ENCODE data around the gene SLC29A1.
A peak's percentile ranks its signal among the peaks of the same experiment; 100 is the strongest.

The SLC29A1 gene

DNA sequence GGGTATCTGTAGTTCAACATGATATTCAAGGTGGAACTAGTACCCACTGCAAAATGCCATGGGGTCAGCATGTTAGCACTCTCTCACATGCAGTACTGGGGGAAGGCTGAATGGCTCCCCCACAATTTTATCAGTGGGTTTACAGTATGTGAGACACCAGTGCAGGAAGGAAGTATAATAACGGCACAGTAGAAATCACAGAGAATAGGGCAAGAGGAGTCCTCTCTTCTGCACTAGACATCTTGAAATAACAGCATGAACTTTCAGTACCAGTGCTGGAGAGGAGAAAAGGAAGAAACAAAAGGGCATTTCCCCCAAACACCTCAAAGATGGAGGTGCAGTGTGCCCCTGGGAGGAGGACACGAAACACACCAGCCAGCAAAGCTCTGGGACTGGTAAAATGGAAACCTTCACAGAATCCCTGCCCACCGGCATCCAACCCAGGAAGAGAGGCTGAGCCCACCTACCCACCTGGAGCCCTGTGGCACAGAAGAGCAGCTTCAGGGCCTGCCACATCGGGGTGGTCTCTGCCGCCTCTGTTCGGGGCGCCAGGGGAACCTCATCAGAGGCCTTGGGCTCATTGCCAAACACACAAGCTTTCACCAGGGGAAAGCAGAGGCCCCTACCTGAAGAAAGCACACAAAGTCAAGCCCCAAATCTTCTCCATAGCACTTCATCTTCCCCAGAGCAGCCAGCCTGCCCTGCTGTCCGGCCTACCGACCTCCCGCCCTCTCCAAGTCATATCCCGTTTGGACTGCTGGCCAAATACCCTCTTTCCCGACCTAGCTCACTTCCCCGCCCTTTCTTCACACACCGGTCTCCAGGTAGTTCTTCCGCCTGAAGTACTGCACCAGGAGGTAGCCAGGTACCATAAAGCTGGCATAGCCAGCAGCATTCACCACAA lies 32.7 kb downstream of the SLC29A1 start:
- H3K27ac Mint-ChIP-seq, result peak overlapping the region; percentile 94
- no peak for DNase-seq (ENCODE audit: low spot score in 2 of 2)
- H3K36me3 Mint-ChIP-seq, result peaks cover 28% of the 10 kb centered on the region
- H3K27me3 Mint-ChIP-seq, result no peaks in the 10 kb centered on the region
- H3K4me3 Mint-ChIP-seq, result peak overlapping the region; percentile 80
- peaks cover 52% of the 10 kb centered on the region for H3K4me1 Mint-ChIP-seq
- ATAC-seq (ENCODE audit: low read depth), result no peak
- no peaks in the 10 kb centered on the region for H3K9me3 Mint-ChIP-seq

GRCh38 chr6:44256775-44257024 lies 33.3 kb downstream of the SLC29A1 start:
- DNase-seq (ENCODE audit: low spot score in 2 of 2), result no peak
- H3K36me3 Mint-ChIP-seq, result peaks cover 27% of the 10 kb centered on the region
- no peaks in the 10 kb centered on the region for H3K27me3 Mint-ChIP-seq
- ATAC-seq (ENCODE audit: low read depth), result peak; percentile 8
- no peaks in the 10 kb centered on the region for H3K9me3 Mint-ChIP-seq
- peak overlapping the region; percentile 80 for H3K4me3 Mint-ChIP-seq
- H3K27ac Mint-ChIP-seq, result peak overlapping the region; percentile 94
- peaks cover 55% of the 10 kb centered on the region for H3K4me1 Mint-ChIP-seq

- ATAC-seq (ENCODE audit: low read depth) (peak; percentile 74), DNase-seq (ENCODE audit: low spot score in 2 of 2) (peak; percentile 70 to 74)
- Mint-ChIP-seq H3K27me3 (no peaks in the 10 kb centered on the region), H3K4me1 (peaks cover 55% of the 10 kb centered on the region), H3K4me3 (peak within 1 kb of the TSS; percentile 87), H3K36me3 (peaks cover 24% of the 10 kb centered on the region), H3K27ac (peak within 1 kb of the TSS; percentile 94), H3K9me3 (no peaks in the 10 kb centered on the region)
Measured at GRCh38 chr6:44257025-44257752, 33.8 kb downstream of the SLC29A1 start, which contains the start of gene SLC35B2. SLC35B2 (minus strand) TSS chr6:44257528; CDS start chr6:44257410, 118 bp downstream.

DNA sequence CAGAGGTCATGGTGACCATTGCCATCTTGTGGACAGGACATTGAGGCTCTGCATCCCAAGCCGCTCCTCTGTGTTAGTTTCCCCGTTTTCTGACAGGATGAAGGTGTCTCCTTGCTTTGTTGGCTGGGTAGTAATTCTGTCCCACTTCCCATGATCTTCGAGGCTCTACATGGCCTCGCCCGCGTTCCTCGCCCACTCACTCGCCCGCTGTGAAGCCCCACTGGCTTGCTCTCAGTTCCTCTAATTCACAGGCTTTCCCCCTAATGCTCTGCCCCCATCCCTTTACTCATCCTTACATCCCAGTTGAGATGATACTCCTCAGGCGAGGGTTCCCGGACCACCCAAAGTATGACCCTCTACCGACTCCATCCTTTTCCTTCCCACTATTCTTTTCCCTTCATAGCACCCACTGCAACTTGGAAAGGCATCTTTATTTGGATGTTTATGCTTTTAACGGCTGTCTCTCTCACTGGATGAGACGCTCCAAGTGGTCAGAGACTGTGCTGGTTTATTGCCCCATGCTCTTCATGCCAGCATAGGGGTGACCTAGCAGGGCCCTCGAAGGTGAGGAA lies 34.4 kb downstream of the SLC29A1 start:
- no peak for DNase-seq (ENCODE audit: low spot score in 2 of 2)

DNA sequence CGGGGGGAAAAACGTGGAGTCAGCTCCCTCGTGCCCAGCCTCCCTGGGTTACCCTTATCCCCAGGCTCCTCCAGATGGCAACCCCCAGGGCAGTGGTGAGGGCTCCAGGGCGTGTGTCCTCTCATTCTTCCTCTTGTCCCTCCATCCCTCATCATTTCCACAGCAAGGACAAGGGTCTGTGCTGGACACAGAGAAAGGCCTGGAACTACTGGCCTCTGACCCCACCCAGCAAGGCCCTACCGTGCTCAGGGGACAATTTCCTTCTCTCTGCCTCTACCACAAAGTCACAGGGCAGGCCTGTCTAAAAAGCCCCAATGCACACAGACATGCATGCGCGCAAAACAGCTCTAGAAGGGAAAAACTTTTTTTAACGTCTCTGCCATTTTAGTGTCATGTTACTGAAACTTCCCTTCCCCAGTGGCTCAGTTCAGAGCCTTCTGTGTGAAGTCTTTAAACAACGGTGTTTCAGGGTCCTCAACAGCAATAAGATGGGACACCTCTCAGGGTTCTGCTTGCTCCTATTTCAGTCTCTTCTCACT lies 35.0 kb downstream of the SLC29A1 start:
- Mint-ChIP-seq H3K4me1 (peaks cover 62% of the 10 kb centered on the region), H3K36me3 (peaks cover 16% of the 10 kb centered on the region), H3K9me3 (no peaks in the 10 kb centered on the region), H3K27me3 (no peaks in the 10 kb centered on the region), H3K4me3 (peak overlapping the region; percentile 87), H3K27ac (peak overlapping the region; percentile 94)
- DNase-seq (ENCODE audit: low spot score in 2 of 2) (no peak), ATAC-seq (ENCODE audit: low read depth) (peak; percentile 8)

More for the DNA sequence above, 34.4 kb downstream of the SLC29A1 start:
- Mint-ChIP-seq H3K4me3 (peak overlapping the region; percentile 87), H3K4me1 (peaks cover 60% of the 10 kb centered on the region), H3K9me3 (no peaks in the 10 kb centered on the region), H3K27ac (peak overlapping the region; percentile 94), H3K27me3 (no peaks in the 10 kb centered on the region), H3K36me3 (peaks cover 20% of the 10 kb centered on the region)
- peak; percentile 37 for ATAC-seq (ENCODE audit: low read depth)

GRCh38 chr6:44258921-44259320 lies 35.5 kb downstream of the SLC29A1 start:
- no peak for DNase-seq (ENCODE audit: low spot score in 2 of 2)
- H3K36me3 Mint-ChIP-seq, result peaks cover 14% of the 10 kb centered on the region
- H3K4me1 Mint-ChIP-seq, result peaks cover 59% of the 10 kb centered on the region
- no peaks in the 10 kb centered on the region for H3K27me3 Mint-ChIP-seq
- ATAC-seq (ENCODE audit: low read depth), result no peak
- peak overlapping the region; percentile 87 for H3K4me3 Mint-ChIP-seq
- no peaks in the 10 kb centered on the region for H3K9me3 Mint-ChIP-seq
- peak overlapping the region; percentile 94 for H3K27ac Mint-ChIP-seq

DNA sequence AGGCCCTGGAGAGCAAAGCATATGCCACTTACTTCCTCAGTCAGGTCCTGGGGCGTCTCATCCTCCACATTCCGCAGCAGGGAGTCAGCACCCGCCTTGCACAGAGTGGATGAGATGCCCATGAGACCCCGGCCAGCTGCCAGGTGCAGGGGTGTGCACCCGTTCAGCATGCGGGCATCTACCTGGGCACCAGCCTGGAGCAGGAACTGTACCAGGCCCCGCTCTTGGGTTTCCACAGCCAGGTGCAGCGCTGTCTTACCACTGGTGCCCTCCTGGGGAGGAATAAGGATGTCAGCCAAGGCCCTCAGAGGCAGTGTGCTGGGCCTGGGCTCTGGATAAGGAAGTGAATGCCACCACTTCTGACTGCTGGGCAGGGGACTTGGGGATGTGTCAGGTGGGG lies 36.6 kb downstream of the SLC29A1 start:
- no peaks in the 10 kb centered on the region for H3K9me3 Mint-ChIP-seq
- H3K27me3 Mint-ChIP-seq, result no peaks in the 10 kb centered on the region
- peak overlapping the region; percentile 100 for H3K27ac Mint-ChIP-seq
- peaks cover 11% of the 10 kb centered on the region for H3K36me3 Mint-ChIP-seq
- ATAC-seq (ENCODE audit: low read depth) (no peak), DNase-seq (ENCODE audit: low spot score in 2 of 2) (no peak)
- peaks cover 58% of the 10 kb centered on the region for H3K4me1 Mint-ChIP-seq
- H3K4me3 Mint-ChIP-seq, result peak overlapping the region; percentile 8

GRCh38 chr6:44260451-44261297 lies 37.3 kb downstream of the SLC29A1 start:
- Mint-ChIP-seq H3K9me3 (no peaks in the 10 kb centered on the region), H3K36me3 (peaks cover 11% of the 10 kb centered on the region), H3K27ac (peak overlapping the region; percentile 100), H3K4me1 (peaks cover 52% of the 10 kb centered on the region), H3K4me3 (peak overlapping the region; percentile 54), H3K27me3 (no peaks in the 10 kb centered on the region)
- DNase-seq (ENCODE audit: low spot score in 2 of 2) (no peak), ATAC-seq (ENCODE audit: low read depth) (no peak)

DNA sequence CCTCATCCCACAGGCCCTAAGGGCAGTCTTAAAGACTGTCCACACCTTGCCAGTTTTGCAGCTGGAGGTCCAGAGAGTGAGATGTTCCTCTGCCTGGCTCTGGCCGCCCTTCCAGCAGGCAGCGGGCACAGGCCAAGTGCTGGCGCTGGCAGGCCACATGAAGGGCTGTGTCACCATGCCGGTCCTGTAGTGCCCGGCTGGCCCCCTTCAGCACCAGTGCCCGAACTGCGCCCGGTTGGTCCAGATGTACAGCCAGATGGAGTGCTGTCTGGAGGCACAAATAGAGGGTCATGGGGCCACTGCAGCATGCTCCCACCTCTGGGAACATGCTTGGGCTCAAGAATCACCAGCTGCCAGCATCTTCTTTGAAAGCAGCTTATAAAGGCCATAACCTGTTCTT lies 38.2 kb downstream of the SLC29A1 start:
- Mint-ChIP-seq H3K4me1 (peaks cover 51% of the 10 kb centered on the region), H3K36me3 (peaks cover 11% of the 10 kb centered on the region), H3K27me3 (no peaks in the 10 kb centered on the region), H3K4me3 (no peak overlapping the region), H3K27ac (peak overlapping the region; percentile 100), H3K9me3 (no peaks in the 10 kb centered on the region)
- no peak for DNase-seq (ENCODE audit: low spot score in 2 of 2)
- ATAC-seq (ENCODE audit: low read depth), result no peak

GRCh38 chr6:44262467-44263353 lies 39.3 kb downstream of the SLC29A1 start:
- ATAC-seq (ENCODE audit: low read depth) (no peak), DNase-seq (ENCODE audit: low spot score in 2 of 2) (no peak)
- Mint-ChIP-seq H3K9me3 (no peaks in the 10 kb centered on the region), H3K4me3 (peak overlapping the region; percentile 100), H3K27ac (peak overlapping the region; percentile 100), H3K27me3 (no peaks in the 10 kb centered on the region), H3K36me3 (peaks cover 11% of the 10 kb centered on the region), H3K4me1 (peaks cover 53% of the 10 kb centered on the region)

DNA sequence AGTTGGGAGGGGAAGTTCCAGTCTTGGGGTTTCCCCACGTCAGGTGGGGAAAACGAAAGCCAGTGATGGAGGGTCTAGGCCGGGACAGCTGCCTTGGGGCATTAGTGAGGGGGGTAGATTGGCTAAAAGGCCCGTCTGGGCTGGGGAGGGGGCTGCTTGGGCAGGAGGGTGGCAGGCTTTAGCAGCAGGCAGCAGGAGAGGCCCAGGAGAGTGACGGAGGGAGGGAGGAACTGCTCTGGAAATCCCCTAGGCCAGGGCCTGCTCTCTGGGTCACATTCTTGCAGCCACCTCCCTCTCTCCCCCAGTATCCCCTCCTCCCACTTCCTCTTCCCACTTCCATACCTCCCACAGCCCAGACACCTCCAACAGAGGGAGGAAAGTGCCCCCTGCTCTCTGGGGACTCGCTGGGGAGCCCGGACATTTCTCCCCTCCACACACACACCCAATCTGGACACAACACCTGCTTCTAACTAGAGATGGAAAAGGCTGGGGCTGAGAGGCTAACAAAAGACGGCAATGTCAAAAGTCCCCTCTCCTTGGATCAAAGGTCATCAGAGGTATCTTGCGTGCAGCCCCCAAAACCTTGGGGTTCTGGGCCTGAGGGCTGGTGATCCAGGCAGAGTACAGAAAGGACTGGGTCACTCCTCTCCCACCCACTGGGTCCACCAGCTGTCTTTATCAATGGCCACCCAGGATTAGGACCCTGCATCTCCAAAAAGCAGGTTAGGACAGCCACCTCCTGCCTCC lies 40.1 kb downstream of the SLC29A1 start:
- peak in 1 of 2 donors; percentile 63 for DNase-seq (ENCODE audit: low spot score in 2 of 2)
- Mint-ChIP-seq H3K27ac (peak overlapping the region; percentile 100), H3K9me3 (no peaks in the 10 kb centered on the region), H3K4me1 (peaks cover 46% of the 10 kb centered on the region), H3K36me3 (peaks cover 11% of the 10 kb centered on the region), H3K27me3 (no peaks in the 10 kb centered on the region), H3K4me3 (peak overlapping the region; percentile 100)
- ATAC-seq (ENCODE audit: low read depth), result peak; percentile 30

All from memory B cell (primary cell).